ENCODE measurements around the gene MEGF11. TPM values are rescaled to one million over a fixed set of nuclear protein-coding genes. Genes with fewer than 3 reads are reported as not detected.
A peak's percentile ranks its signal among the peaks of the same experiment; 100 is the strongest.
"Not testable (repeated sequence)": the region's sequence is repeated elsewhere in the genome, so short reads cannot be mapped to it uniquely, and the experiment has no call there.

Gene MEGF11
- polyA plus RNA-seq, 1 donor = 3.9 TPM

- DNase-seq = no peak
These were observed 369.0 kb downstream of the MEGF11 start for GRCh38 chr15:65884511-65884910.

GRCh38 chr15:65883571-65883970 lies 370.0 kb downstream of the MEGF11 start:
- DNase-seq = no peak

GRCh38 chr15:65881766-65882434 lies 371.6 kb downstream of the MEGF11 start:
- no peak for DNase-seq

- no peak for DNase-seq
These were observed 375.8 kb downstream of the MEGF11 start for GRCh38 chr15:65877749-65878148.

GRCh38 chr15:65875458-65875857 lies 378.1 kb downstream of the MEGF11 start:
- no peak for DNase-seq

GRCh38 chr15:65873256-65873655 lies 380.3 kb downstream of the MEGF11 start:
- DNase-seq = no peak

GRCh38 chr15:65872596-65872995 lies 381.0 kb downstream of the MEGF11 start:
- not testable (repeated sequence) for DNase-seq

GRCh38 chr15:65871886-65872285 lies 381.7 kb downstream of the MEGF11 start:
- DNase-seq = not testable (repeated sequence)

GRCh38 chr15:65870889-65871533 lies 382.5 kb downstream of the MEGF11 start:
- no peak for DNase-seq

GRCh38 chr15:65869954-65870871 lies 383.3 kb downstream of the MEGF11 start:
- no peak for DNase-seq

- DNase-seq = peak; percentile 95
These were observed 384.2 kb downstream of the MEGF11 start, which contains the start of gene RAB11A for GRCh38 chr15:65869126-65869953. RAB11A (plus strand) TSS chr15:65869491; CDS start chr15:65869586, 95 bp downstream.

GRCh38 chr15:65868546-65869125 lies 384.9 kb downstream of the MEGF11 start:
- no peak for DNase-seq

- not testable (repeated sequence) for DNase-seq
These were observed 385.6 kb downstream of the MEGF11 start for GRCh38 chr15:65867933-65868332.

GRCh38 chr15:65867244-65867643 lies 386.3 kb downstream of the MEGF11 start:
- DNase-seq = no peak

- DNase-seq = no peak
These were observed 390.4 kb downstream of the MEGF11 start for GRCh38 chr15:65863106-65863505.

- no peak for DNase-seq
These were observed 390.9 kb downstream of the MEGF11 start for GRCh38 chr15:65862682-65863081.

GRCh38 chr15:65857718-65858402 lies 395.7 kb downstream of the MEGF11 start:
- no peak for DNase-seq

- no peak for DNase-seq
These were observed 396.6 kb downstream of the MEGF11 start for GRCh38 chr15:65856821-65857455.

GRCh38 chr15:65851981-65852380 lies 401.6 kb downstream of the MEGF11 start:
- DNase-seq = no peak

- DNase-seq = no peak
These were observed 405.6 kb downstream of the MEGF11 start for GRCh38 chr15:65847989-65848388.
